COR-L47 (cell line): ENCODE measurements around the gene CELF4.
A peak's percentile ranks its signal among the peaks of the same experiment; 100 is the strongest.

Experiments
- DNase-seq: peaks from one replicate; lab custom pipeline; 2025; lab: John Stamatoyannopoulos, UW

Gene CELF4

GRCh38 chr18:37524139-37524497 lies 41.5 kb downstream of the CELF4 start:
- no peak for DNase-seq

DNA sequence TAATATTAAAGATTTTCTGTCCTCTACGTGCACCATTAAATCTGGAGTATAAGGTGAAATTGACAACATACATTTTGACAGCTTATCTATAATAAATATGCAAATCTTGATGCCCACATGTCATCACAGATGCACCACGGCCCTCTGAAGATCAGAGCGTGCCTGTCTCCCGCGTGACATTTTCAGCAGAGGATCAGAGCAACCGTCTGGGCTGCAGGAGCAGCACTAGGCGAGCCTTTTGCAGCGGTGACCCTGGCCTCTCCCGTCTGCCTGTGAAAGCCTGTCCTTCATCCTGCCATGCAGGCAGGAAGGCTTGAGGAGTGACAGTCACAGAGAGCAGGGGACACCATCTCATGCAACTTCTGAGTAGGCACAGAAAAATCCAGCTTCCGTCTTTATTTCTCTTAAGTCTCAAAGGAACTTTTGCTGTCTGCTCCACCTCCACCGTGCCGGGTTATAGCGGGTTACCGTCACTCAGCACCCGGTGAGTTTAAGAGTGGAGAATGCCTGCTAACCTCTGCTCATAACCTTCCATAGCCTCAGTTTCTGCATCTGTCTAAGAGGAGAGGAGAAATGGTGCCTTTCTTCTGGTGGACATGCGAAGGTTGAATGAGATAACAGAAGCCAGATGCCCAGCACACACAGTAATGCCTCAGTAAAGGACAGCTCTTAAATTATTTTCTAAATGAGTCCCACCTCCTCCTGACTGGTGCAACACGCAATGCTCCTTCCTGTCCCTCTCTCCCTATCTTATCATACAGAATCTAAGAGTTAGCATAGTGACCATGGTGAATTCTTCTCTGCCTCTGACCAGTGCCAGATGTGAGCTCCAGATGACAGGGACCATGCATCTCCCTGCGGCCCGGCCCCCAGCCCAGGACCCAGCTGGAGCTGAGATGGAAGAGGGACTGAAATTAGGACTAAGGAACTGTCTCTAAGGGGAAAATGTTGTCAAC lies 43.8 kb downstream of the CELF4 start:
- no peak for DNase-seq

GRCh38 chr18:37520508-37520907 lies 45.1 kb downstream of the CELF4 start:
- DNase-seq = no peak

DNA sequence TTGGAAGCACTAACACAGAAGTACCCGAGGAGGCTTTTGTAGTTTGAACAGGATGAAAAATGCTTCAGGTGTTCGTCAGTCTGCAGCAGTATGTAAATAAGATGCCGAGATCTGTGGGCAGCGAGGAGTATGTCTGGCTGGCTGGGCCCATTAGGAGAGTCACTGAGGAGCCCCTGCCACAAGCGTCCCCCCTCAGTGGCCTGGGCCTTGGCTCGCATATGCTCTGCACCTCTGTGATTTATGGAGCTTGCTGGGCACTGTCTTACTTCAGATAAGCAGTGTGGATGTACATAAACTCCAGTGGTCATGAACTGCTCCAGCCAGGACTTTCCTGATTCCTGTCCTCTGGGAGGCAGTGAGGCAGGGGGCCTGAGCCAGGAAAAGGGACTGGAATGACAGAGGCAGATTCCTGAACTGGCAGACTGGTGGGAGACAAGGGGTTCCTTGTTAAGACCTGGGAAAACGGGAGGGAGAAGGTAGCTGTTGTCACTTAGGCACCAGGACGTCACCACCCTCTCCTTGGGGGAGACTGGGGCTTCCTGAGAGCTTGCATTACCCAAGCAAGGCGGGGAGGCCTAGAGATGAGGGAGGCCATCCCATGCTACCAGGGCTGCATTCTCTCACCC lies 46.0 kb downstream of the CELF4 start:
- no peak for DNase-seq

DNA sequence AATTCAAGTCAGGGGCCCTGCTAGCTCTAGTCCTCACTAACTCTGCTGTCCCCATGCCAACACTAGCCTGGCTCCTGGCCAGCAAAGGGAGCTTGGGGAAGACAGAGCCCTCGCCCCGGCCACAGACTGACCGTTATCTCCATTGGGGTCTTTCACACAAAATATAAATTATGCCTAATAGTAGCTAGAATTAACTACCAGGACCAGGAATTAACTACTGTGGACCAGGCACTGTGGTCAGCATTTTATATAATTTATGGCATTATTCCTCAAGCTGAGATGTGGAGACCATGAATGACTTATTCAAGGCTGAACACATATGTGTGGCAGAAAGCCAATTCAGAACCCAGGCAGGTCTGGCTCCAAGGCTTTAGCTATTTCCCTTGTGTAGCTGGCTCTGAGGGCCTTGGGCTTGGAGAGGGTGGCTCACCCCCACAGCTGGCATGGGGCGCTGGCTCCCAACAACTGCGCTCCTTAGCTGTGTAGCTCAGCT lies 49.2 kb downstream of the CELF4 start:
- peak; percentile 32 for DNase-seq

DNA sequence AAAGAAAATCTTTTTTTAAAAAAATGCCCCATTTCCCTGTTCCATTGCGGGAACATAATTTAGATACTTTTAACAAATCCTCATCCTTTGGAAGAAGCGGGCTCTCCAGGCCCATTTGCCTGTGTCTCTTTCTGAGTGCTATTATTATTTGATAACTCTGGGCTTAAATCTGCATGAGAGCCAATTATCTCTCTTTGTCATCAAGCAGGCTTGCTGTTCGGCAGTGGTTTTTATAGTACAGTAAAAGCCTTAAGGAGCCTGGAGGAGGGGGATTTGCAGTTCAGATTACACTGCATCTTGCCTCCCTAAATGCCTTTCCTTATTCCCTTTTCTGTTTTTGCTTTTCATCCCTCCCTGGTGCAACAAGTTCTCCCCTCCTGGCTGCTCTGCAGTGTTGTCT lies 50.6 kb downstream of the CELF4 start:
- DNase-seq = no peak

GRCh38 chr18:37512400-37512799 lies 53.2 kb downstream of the CELF4 start:
- DNase-seq = no peak

DNA sequence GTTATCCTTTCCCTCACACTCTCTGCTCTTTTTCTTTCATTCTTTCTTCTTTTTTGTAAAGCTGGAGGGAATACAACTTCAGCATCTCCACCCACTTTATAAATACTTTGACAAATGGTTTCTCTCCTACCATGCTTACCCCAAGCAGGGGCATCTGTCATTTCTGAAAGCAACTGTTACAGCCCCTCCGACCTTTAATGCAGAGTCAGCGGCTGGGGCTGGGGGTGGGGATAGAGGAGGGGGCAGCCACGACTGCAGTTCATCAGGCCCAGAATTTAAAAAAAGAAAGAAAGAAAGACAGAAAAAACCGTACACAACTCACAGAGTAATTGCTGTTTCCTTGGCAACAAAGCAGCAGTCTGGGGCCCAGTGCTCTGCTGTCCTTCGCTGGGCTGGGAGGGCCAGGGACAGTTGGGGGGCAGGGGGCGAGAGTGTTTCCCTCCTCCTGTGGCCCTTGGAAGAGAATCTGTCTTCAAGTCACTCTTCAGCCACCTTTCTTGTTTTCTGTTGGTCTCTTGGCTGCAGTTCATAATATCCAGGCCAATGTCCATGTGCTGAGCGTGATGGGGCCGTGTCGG lies 53.8 kb downstream of the CELF4 start:
- no peak for DNase-seq

DNA sequence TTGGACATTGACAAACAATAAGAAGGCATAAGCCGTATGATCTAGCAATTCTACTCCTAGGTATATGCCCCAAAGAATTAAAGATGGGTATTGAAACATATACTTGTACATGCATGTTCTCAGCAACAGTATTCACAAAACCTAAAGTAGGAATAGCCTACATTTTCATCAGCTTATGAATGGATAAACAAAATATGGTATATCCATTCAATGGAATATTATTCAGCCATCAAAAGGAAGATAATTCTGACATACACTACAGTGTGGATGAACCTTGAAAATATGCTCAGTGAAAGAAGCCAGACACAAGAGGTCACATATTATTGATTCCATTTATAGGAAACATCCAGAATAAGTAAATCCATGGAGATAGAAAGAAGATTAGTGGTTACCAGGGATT lies 56.0 kb downstream of the CELF4 start:
- no peak for DNase-seq

GRCh38 chr18:37508207-37508606 lies 57.4 kb downstream of the CELF4 start:
- DNase-seq = peak; percentile 75

GRCh38 chr18:37507239-37507638 lies 58.4 kb downstream of the CELF4 start:
- DNase-seq = no peak

- DNase-seq = no peak
Observed at GRCh38 chr18:37506001-37506400, 59.6 kb downstream of the CELF4 start.

- DNase-seq = no peak
Observed at GRCh38 chr18:37505321-37505720, 60.3 kb downstream of the CELF4 start.

DNA sequence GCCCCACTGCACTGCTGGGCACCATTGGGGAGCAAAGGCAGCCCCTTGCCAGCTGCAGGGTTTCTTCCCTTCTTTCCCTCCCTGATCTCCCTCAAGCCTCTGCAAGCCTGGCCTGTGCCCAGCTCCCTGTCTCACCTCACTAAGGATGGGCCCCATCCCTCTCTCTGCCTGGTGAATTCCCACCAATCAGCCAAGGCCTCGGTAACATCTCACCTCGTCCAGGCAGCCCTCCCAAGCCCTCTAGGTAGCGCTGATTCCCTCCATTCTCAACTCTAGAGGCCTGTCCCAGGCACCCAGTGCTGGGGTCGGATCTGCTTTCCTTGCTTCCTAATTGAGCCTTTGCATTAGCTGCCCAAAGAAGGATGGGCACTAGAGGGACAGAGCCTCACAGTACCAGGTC lies 63.0 kb downstream of the CELF4 start:
- DNase-seq = no peak

DNA sequence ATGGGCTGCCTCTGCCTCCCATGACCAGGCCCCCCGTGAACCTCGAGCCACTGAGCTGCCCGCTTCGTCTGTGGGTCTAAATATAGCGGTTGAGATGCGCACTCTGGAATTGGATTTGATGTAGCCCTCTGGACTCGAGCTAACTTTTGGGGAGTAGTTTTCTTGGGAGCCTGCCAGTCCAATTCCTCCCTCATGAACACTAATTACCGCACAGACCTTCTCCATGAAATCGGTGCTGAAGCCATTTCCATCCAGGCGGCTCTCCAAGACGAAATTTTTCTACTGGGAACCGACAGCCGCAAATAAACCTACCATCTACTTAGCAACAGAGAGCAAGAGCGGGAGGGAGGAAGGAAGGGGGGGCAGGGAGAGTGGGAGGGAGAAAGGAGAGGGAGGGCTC lies 63.6 kb downstream of the CELF4 start:
- no peak for DNase-seq

GRCh38 chr18:37501136-37501535 lies 64.5 kb downstream of the CELF4 start:
- DNase-seq = no peak

DNA sequence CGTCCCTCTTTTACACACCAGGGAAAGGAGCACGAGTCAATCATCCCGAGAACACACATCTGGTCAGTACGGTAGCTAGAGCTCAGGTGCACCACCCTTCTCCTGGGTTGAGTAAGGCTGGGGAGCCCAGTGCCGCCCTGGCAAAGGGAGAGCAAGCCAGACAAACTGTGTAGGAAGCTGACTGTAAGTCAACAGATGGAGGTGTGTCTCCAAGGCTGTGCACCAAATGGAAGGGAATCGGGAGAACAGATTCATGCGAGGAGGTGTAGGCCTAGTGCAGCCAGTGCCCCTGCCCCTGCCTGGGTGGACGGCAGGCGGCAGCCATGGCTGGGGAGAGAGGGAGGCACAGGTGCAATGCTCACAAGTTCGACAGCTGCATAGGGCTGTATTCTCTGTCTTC lies 65.7 kb downstream of the CELF4 start:
- DNase-seq = no peak

- peak; percentile 79 for DNase-seq
Observed at GRCh38 chr18:37499044-37499443, 66.6 kb downstream of the CELF4 start.

DNA sequence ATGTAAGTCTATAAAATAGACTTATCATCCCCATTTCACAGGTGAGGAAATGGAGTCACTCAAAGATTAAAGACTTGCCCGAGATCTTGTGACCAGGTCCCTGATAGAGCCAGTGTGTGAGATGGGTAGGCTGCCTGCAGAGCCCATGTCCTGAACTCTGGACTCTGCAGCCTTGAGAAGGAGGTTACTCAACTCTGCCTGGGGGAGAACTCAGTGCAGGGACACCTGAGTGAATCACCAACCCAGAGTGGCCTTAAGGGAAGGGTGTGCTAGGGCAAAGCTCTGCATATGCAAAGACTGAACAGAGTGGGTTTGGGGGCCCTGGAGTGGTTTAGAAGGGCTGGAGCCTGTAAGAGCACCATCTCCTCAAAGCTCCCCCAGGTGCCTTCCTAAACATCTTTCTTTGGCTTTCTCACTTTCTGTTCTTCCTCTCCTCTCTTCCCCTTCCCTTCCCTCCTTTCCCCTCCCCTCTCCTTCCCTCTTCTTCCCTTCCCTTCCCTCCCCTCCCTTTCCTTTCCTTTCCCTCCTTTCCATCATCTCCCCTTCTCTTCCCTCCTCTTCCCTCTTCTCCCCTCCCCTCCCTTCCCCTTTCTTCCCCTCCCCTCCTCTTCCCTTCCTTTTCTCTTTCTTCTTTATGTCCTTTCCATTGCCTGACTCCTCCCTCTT lies 67.6 kb downstream of the CELF4 start:
- DNase-seq = no peak

DNA sequence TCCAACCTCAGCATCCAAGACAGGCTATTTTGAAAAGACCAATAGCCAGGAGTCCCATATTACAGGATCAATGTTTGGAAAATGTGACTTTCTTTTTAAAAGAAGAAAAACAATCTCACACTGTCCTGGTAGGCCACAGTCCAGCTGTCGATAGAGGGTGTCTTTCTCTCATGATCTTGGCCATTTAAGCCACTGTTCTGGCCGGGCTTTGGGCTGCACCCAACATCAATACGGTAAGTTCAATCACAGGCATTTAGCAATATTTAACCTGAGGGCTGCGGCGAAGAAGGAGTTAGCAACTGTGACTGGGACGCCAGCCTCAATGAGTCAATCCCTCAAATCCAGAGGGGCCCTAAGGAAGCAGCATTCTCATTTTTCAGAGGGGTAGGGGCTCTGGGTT lies 69.0 kb downstream of the CELF4 start:
- no peak for DNase-seq

- no peak for DNase-seq
Observed at GRCh38 chr18:37495354-37495753, 70.2 kb downstream of the CELF4 start.

- DNase-seq = no peak
Observed at GRCh38 chr18:37494406-37494805, 71.2 kb downstream of the CELF4 start.
